Thoracic aorta (tissue), 2 donors: Measurements from ENCODE around the gene NBDY. TPM values are rescaled to one million over a fixed set of nuclear protein-coding genes. Genes with fewer than 3 reads are reported as not detected.
A peak's percentile ranks its signal among the peaks of the same experiment; 100 is the strongest.

ENCODE experiments used
- ATAC-seq: fragments of 150-250 bp; one replicate; pipeline ENCODE4 v1.8.0; 2017; ENCODE audit warnings: low read depth; ENCODE audit not compliant: insufficient number of reproducible peaks, low FRiP score
- DNase-seq: peaks from one replicate; pipeline ENCODE4 v3.0.0-alpha.2; 2020; ENCODE audit warnings: low spot score
- H3K27ac ChIP-seq, 2 donors: fragments of 200-600 bp; sonication (generic); 1 replicate in 1 of 2; 2 replicates in 1 of 2; pipeline ENCODE4 v1.5.1; 2016; ENCODE audit warnings: mild to moderate bottlenecking in 2 of 2, moderate library complexity in 2 of 2
- H3K27me3 ChIP-seq: fragments of 200-600 bp; sonication (generic); replicated peaks from 2 replicates; pipeline ENCODE4 v1.6.0; 2016; ENCODE audit warnings: mild to moderate bottlenecking; ENCODE audit not compliant: insufficient read depth
- H3K36me3 ChIP-seq: fragments of 200-600 bp; sonication (generic); one replicate; pipeline ENCODE4 v1.5.1; 2016
- H3K4me1 ChIP-seq, 2 donors: fragments of 200-600 bp; sonication (generic); 1 replicate in 1 of 2; 2 replicates in 1 of 2; pipeline versions ENCODE4 v1.5.1 to v1.6.0; 2016; ENCODE audit warnings: low read depth in 2 of 2, mild to moderate bottlenecking in 1 of 2; ENCODE audit not compliant: control insufficient read depth in 1 of 2
- H3K4me3 ChIP-seq: fragments of 200-600 bp; sonication (generic); 2 replicates; pipeline ENCODE4 v1.5.1; 2016; ENCODE audit warnings: mild to moderate bottlenecking
- H3K9me3 ChIP-seq: fragments of 200-600 bp; sonication (generic); 2 replicates; pipeline ENCODE4 v1.5.1; 2016
- total RNA-seq, 2 donors: library from RNA; depleted of rRNA; stranded (reverse); fragments of >200 nt; gene quantifications; one replicate each; pipeline versions ENCODE4 v1.1.0 to v1.2.3, GENCODE V29; 2016
- TF ChIP-seq, protein P1 (sequence below): fragments of 200-600 bp; sonication (generic); IDR thresholded peaks from one replicate; pipeline ENCODE4 v1.5.1; 2019; ENCODE audit warnings: antibody characterized with exemption

Gene NBDY
- total RNA-seq, 2 donors from 2014 or later, result 8.3 to 12.0 TPM

DNA sequence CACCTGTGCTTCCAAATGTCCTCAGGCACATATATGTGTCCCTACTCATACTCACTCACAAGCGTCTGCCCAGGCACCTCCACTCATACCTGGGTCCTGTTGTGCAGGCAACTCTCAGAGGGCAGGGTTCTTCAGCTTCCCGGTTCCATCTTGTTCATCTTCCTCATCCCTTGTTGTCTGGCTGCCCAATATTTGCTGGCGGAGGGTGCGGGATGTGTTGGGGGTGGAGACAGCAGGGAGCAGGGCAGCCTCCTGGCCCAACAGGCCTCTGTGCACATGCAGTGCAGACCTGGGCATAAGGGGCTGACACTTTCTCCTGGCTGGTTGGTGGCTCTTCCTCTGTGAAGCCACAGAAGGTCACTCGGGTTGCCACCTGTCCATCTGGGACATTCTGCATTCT is 32.1 kb downstream of the NBDY start:
- Histone ChIP-seq H3K4me1 (peaks cover 5 to 9% of the 10 kb centered on the region in 2 donors), H3K36me3 (no peaks in the 10 kb centered on the region), H3K27me3 (no peaks in the 10 kb centered on the region), H3K4me3 (no peak overlapping the region), H3K27ac (no peak overlapping the region), H3K9me3 (no peaks in the 10 kb centered on the region)
- ATAC-seq, result no peak
- TF ChIP-seq, protein P1, sequence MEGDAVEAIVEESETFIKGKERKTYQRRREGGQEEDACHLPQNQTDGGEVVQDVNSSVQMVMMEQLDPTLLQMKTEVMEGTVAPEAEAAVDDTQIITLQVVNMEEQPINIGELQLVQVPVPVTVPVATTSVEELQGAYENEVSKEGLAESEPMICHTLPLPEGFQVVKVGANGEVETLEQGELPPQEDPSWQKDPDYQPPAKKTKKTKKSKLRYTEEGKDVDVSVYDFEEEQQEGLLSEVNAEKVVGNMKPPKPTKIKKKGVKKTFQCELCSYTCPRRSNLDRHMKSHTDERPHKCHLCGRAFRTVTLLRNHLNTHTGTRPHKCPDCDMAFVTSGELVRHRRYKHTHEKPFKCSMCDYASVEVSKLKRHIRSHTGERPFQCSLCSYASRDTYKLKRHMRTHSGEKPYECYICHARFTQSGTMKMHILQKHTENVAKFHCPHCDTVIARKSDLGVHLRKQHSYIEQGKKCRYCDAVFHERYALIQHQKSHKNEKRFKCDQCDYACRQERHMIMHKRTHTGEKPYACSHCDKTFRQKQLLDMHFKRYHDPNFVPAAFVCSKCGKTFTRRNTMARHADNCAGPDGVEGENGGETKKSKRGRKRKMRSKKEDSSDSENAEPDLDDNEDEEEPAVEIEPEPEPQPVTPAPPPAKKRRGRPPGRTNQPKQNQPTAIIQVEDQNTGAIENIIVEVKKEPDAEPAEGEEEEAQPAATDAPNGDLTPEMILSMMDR, result no peak
- DNase-seq, result no peak

DNA sequence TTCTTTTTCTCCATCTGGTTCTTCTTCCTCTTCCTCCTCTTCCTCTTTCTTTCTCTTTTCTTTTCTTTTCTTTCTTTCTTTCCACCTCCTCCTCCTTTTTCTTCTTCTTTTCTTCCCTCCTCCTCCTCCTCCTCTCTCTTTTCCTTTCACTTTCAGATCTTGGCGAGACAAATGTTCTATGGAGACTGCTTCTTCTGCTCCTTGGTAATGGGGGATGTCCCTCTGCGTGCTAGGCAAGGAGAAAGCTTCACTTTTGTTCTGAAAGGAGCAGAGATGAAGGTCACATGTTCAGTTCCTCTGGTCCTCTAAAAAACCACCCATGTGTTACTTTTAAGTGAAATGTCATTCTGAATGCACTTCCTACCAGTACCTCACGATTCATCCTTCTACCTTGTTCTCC is 33.2 kb downstream of the NBDY start:
- Histone ChIP-seq H3K27me3 (no peaks in the 10 kb centered on the region), H3K27ac (no peak overlapping the region), H3K36me3 (no peaks in the 10 kb centered on the region), H3K4me3 (no peak overlapping the region), H3K4me1 (peaks cover 5 to 9% of the 10 kb centered on the region in 2 donors), H3K9me3 (no peaks in the 10 kb centered on the region)
- ATAC-seq (no peak), DNase-seq (no peak)
- TF ChIP-seq, protein P1, result no peak

GRCh38 chrX:56762707-56763555 is 33.9 kb downstream of the NBDY start:
- H3K4me1 ChIP-seq, result peaks cover 5 to 9% of the 10 kb centered on the region in 2 donors
- H3K4me3 ChIP-seq, result no peak overlapping the region
- H3K27ac ChIP-seq, result no peak overlapping the region
- DNase-seq, result no peak
- TF ChIP-seq, protein P1, result no peak
- no peaks in the 10 kb centered on the region for H3K27me3 ChIP-seq
- H3K36me3 ChIP-seq, result no peaks in the 10 kb centered on the region
- no peak for ATAC-seq
- no peaks in the 10 kb centered on the region for H3K9me3 ChIP-seq

- H3K27me3 ChIP-seq, result no peaks in the 10 kb centered on the region
- no peaks in the 10 kb centered on the region for H3K9me3 ChIP-seq
- H3K4me3 ChIP-seq, result no peak overlapping the region
- no peak overlapping the region for H3K27ac ChIP-seq
- H3K36me3 ChIP-seq, result no peaks in the 10 kb centered on the region
- ATAC-seq (no peak), DNase-seq (no peak)
- TF ChIP-seq, protein P1, result no peak
- H3K4me1 ChIP-seq, result peaks cover 5 to 9% of the 10 kb centered on the region in 2 donors
Observed at GRCh38 chrX:56763556-56764152, 34.6 kb downstream of the NBDY start.

GRCh38 chrX:56764153-56764974 is 35.3 kb downstream of the NBDY start:
- peaks cover 5 to 9% of the 10 kb centered on the region in 2 donors for H3K4me1 ChIP-seq
- no peaks in the 10 kb centered on the region for H3K9me3 ChIP-seq
- TF ChIP-seq, protein P1, result peak; percentile 14
- H3K27ac ChIP-seq, result no peak overlapping the region
- H3K27me3 ChIP-seq, result no peaks in the 10 kb centered on the region
- no peak overlapping the region for H3K4me3 ChIP-seq
- ATAC-seq, result peak; percentile 28
- no peaks in the 10 kb centered on the region for H3K36me3 ChIP-seq
- DNase-seq, result no peak
